ENCODE results near the gene HSPA9.

HSPA9 gene

GRCh38 chr5:138536215-138536614 is 39.0 kb downstream of the HSPA9 start:
- Histone ChIP-seq H3K4me3 (replicated peaks; ENCODE audit: insufficient read depth, low read length) (no peak overlapping the region), H3K27me3 (ENCODE audit: insufficient read depth, poor library complexity, severe bottlenecking) (no peaks in the 10 kb centered on the region), H3K27ac (replicated peaks) (no peak overlapping the region)
- no peak for DNase-seq (ENCODE audit: low read depth in 1 of 2, low spot score in 1 of 2)
- no peak for TF ChIP-seq CTCF (IDR thresholded peaks at IDR 0.05; ENCODE audit: insufficient read depth, low read length)
- no peak for TF ChIP-seq GABPA (IDR thresholded peaks at IDR 0.05; ENCODE audit: low read depth)
- TF ChIP-seq REST (IDR thresholded peaks at IDR 0.05; ENCODE audit: insufficient replicate concordance, low read depth) = no peak
- TF ChIP-seq SPI1 (IDR thresholded peaks at IDR 0.05; ENCODE audit: borderline replicate concordance, low read depth) = no peak
- no peak for TF ChIP-seq POLR2AphosphoS5 (IDR thresholded peaks at IDR 0.05; ENCODE audit: low read depth)

- Histone ChIP-seq H3K27me3 (ENCODE audit: insufficient read depth, poor library complexity, severe bottlenecking) (no peaks in the 10 kb centered on the region), H3K4me3 (replicated peaks; ENCODE audit: insufficient read depth, low read length) (no peak overlapping the region), H3K27ac (replicated peaks) (no peak overlapping the region)
- TF ChIP-seq GABPA (IDR thresholded peaks at IDR 0.05; ENCODE audit: low read depth) (no peak), REST (IDR thresholded peaks at IDR 0.05; ENCODE audit: insufficient replicate concordance, low read depth) (no peak), SPI1 (IDR thresholded peaks at IDR 0.05; ENCODE audit: borderline replicate concordance, low read depth) (no peak), CTCF (IDR thresholded peaks at IDR 0.05; ENCODE audit: insufficient read depth, low read length) (no peak)
- DNase-seq (ENCODE audit: low read depth in 1 of 2, low spot score in 1 of 2) = no peak
Observed at GRCh38 chr5:138533973-138534941, 40.9 kb downstream of the HSPA9 start.

GRCh38 chr5:138529812-138530211 is 45.4 kb downstream of the HSPA9 start:
- DNase-seq (ENCODE audit: low read depth in 1 of 2, low spot score in 1 of 2) = no peak
- Histone ChIP-seq H3K27ac (replicated peaks) (no peak overlapping the region), H3K4me3 (replicated peaks; ENCODE audit: insufficient read depth, low read length) (no peak overlapping the region), H3K27me3 (ENCODE audit: insufficient read depth, poor library complexity, severe bottlenecking) (no peaks in the 10 kb centered on the region)
- TF ChIP-seq SPI1 (IDR thresholded peaks at IDR 0.05; ENCODE audit: borderline replicate concordance, low read depth) = no peak

- Histone ChIP-seq H3K4me3 (replicated peaks; ENCODE audit: insufficient read depth, low read length) (no peak overlapping the region), H3K27ac (replicated peaks) (no peak overlapping the region), H3K27me3 (ENCODE audit: insufficient read depth, poor library complexity, severe bottlenecking) (no peaks in the 10 kb centered on the region)
- no peak for TF ChIP-seq POLR2AphosphoS5 (IDR thresholded peaks at IDR 0.05; ENCODE audit: low read depth)
- no peak for TF ChIP-seq CTCF (IDR thresholded peaks at IDR 0.05; ENCODE audit: insufficient read depth, low read length)
- TF ChIP-seq REST (IDR thresholded peaks at IDR 0.05; ENCODE audit: insufficient replicate concordance, low read depth) = no peak
- no peak for TF ChIP-seq SPI1 (IDR thresholded peaks at IDR 0.05; ENCODE audit: borderline replicate concordance, low read depth)
- no peak for TF ChIP-seq GABPA (IDR thresholded peaks at IDR 0.05; ENCODE audit: low read depth)
- no peak for DNase-seq (ENCODE audit: low read depth in 1 of 2, low spot score in 1 of 2)
Observed at GRCh38 chr5:138528744-138529469, 46.3 kb downstream of the HSPA9 start.

Data from HL-60 (cell line).